Measurements from ENCODE around the gene EPHX1. TPM values are rescaled to one million over a fixed set of nuclear protein-coding genes. Genes with fewer than 3 reads are reported as not detected.
A peak's percentile ranks its signal among the peaks of the same experiment; 100 is the strongest.

Gene EPHX1
- total RNA-seq, 1 donor from 2014 or later: 3.9 TPM

- Histone ChIP-seq H3K27me3 (ENCODE audit: control insufficient read depth, insufficient read depth, low read length) (peaks cover 3% of the 10 kb centered on the region), H3K36me3 (ENCODE audit: control insufficient read depth, insufficient read depth, low read length) (peaks cover 3% of the 10 kb centered on the region), H3K4me3 (ENCODE audit: low read depth, low read length) (no peak overlapping the region)
- TF ChIP-seq, protein P1, sequence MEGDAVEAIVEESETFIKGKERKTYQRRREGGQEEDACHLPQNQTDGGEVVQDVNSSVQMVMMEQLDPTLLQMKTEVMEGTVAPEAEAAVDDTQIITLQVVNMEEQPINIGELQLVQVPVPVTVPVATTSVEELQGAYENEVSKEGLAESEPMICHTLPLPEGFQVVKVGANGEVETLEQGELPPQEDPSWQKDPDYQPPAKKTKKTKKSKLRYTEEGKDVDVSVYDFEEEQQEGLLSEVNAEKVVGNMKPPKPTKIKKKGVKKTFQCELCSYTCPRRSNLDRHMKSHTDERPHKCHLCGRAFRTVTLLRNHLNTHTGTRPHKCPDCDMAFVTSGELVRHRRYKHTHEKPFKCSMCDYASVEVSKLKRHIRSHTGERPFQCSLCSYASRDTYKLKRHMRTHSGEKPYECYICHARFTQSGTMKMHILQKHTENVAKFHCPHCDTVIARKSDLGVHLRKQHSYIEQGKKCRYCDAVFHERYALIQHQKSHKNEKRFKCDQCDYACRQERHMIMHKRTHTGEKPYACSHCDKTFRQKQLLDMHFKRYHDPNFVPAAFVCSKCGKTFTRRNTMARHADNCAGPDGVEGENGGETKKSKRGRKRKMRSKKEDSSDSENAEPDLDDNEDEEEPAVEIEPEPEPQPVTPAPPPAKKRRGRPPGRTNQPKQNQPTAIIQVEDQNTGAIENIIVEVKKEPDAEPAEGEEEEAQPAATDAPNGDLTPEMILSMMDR (IDR thresholded peaks at IDR 0.05; ENCODE audit: insufficient read depth, low read length, severe bottlenecking): no peak
- DNase-seq (ENCODE audit: low read depth) (no peak), FAIRE-seq (no peak)
Measured at GRCh38 chr1:225870911-225871310, 61.0 kb downstream of the EPHX1 start.

GRCh38 chr1:225871359-225872074, 61.6 kb downstream of the EPHX1 start:
- DNase-seq (ENCODE audit: low read depth): peak; percentile 83
- Histone ChIP-seq H3K27me3 (ENCODE audit: control insufficient read depth, insufficient read depth, low read length) (peaks cover 3% of the 10 kb centered on the region), H3K36me3 (ENCODE audit: control insufficient read depth, insufficient read depth, low read length) (peaks cover 3% of the 10 kb centered on the region), H3K4me3 (ENCODE audit: low read depth, low read length) (no peak overlapping the region)
- TF ChIP-seq, protein P1 (IDR thresholded peaks at IDR 0.05; ENCODE audit: insufficient read depth, low read length, severe bottlenecking): no peak
- peak; percentile 93 for FAIRE-seq

- TF ChIP-seq, protein P1 (IDR thresholded peaks at IDR 0.05; ENCODE audit: insufficient read depth, low read length, severe bottlenecking): no peak
- DNase-seq (ENCODE audit: low read depth) (no peak), FAIRE-seq (no peak)
- Histone ChIP-seq H3K36me3 (ENCODE audit: control insufficient read depth, insufficient read depth, low read length) (peaks cover 3% of the 10 kb centered on the region), H3K27me3 (ENCODE audit: control insufficient read depth, insufficient read depth, low read length) (peaks cover 3% of the 10 kb centered on the region), H3K4me3 (ENCODE audit: low read depth, low read length) (no peak overlapping the region)
Measured at GRCh38 chr1:225872075-225872430, 62.1 kb downstream of the EPHX1 start.

- H3K36me3 ChIP-seq (ENCODE audit: control insufficient read depth, insufficient read depth, low read length): peaks cover 3% of the 10 kb centered on the region
- DNase-seq (ENCODE audit: low read depth): no peak
- peaks cover 10% of the 10 kb centered on the region for H3K27me3 ChIP-seq (ENCODE audit: control insufficient read depth, insufficient read depth, low read length)
- FAIRE-seq: no peak
- H3K4me3 ChIP-seq (ENCODE audit: low read depth, low read length): no peak overlapping the region
- TF ChIP-seq, protein P1 (IDR thresholded peaks at IDR 0.05; ENCODE audit: insufficient read depth, low read length, severe bottlenecking): no peak
Measured at GRCh38 chr1:225873281-225873850, 63.4 kb downstream of the EPHX1 start.

- TF ChIP-seq, protein P1 (IDR thresholded peaks at IDR 0.05; ENCODE audit: insufficient read depth, low read length, severe bottlenecking): no peak
- no peak for FAIRE-seq
- no peak overlapping the region for H3K4me3 ChIP-seq (ENCODE audit: low read depth, low read length)
- DNase-seq (ENCODE audit: low read depth): no peak
- peaks cover 14% of the 10 kb centered on the region for H3K27me3 ChIP-seq (ENCODE audit: control insufficient read depth, insufficient read depth, low read length)
- peaks cover 3% of the 10 kb centered on the region for H3K36me3 ChIP-seq (ENCODE audit: control insufficient read depth, insufficient read depth, low read length)
Measured at GRCh38 chr1:225874431-225874830, 64.5 kb downstream of the EPHX1 start.

Data from bronchial epithelial cell (primary cell).